H9 (cell line): ENCODE measurements around the gene WAPL. TPM values are rescaled to one million over a fixed set of nuclear protein-coding genes. Genes with fewer than 3 reads are reported as not detected.

Experiments
- DNase-seq: peaks from one replicate; pipeline ENCODE4 v3.0.0-alpha.2; 2017
- H2AFZ ChIP-seq: one replicate; pipeline ENCODE4 v1.6.1; 2013; ENCODE audit warnings: mild to moderate bottlenecking, low read length, control low read depth, moderate library complexity
- H2AK5ac ChIP-seq: 2 replicates; pipeline ENCODE4 v1.6.1; 2013; ENCODE audit warnings: low read length, control low read depth, mixed read lengths; ENCODE audit not compliant: insufficient read length
- H2BK120ac ChIP-seq: one replicate; pipeline ENCODE4 v1.6.1; 2013; ENCODE audit warnings: low read depth, mild to moderate bottlenecking, low read length, control low read depth, inconsistent platforms; ENCODE audit not compliant: poor library complexity, severe bottlenecking
- H2BK12ac ChIP-seq: 2 replicates; pipeline ENCODE4 v1.6.1; 2013; ENCODE audit warnings: low read length, control low read depth, mixed read lengths, low read depth; ENCODE audit not compliant: insufficient read length
- H2BK15ac ChIP-seq: 2 replicates; pipeline ENCODE4 v1.6.1; 2013; ENCODE audit warnings: low read depth, low read length, control low read depth
- H2BK20ac ChIP-seq: one replicate; pipeline ENCODE4 v1.6.1; 2013; ENCODE audit warnings: low read depth, mild to moderate bottlenecking, low read length, control low read depth, inconsistent platforms; ENCODE audit not compliant: poor library complexity, severe bottlenecking
- H2BK5ac ChIP-seq: 2 replicates; pipeline ENCODE4 v1.6.1; 2013; ENCODE audit warnings: low read length, control low read depth, mixed read lengths; ENCODE audit not compliant: insufficient read length
- H3K14ac ChIP-seq: 2 replicates; pipeline ENCODE4 v1.6.1; 2013; ENCODE audit warnings: low read length, control low read depth; ENCODE audit not compliant: insufficient read depth
- H3K18ac ChIP-seq: 2 replicates; pipeline ENCODE4 v1.6.1; 2013; ENCODE audit warnings: low read depth, mild to moderate bottlenecking, mixed read lengths, low read length, control low read depth; ENCODE audit not compliant: insufficient read length
- H3K23ac ChIP-seq: 2 replicates; pipeline ENCODE4 v1.6.1; 2013; ENCODE audit warnings: low read length, control low read depth, mixed read lengths, low read depth; ENCODE audit not compliant: insufficient read length
- H3K23me2 ChIP-seq: 2 replicates; pipeline ENCODE4 v1.6.1; 2013; ENCODE audit warnings: low read depth, mild to moderate bottlenecking, mixed read lengths, low read length, control low read depth; ENCODE audit not compliant: insufficient read length, poor library complexity, severe bottlenecking
- H3K27ac ChIP-seq: 2 replicates; pipeline ENCODE4 v1.5.1; 2013; ENCODE audit warnings: low read length, control low read depth, mixed read lengths, low read depth; ENCODE audit not compliant: insufficient read length
- H3K27me3 ChIP-seq: 2 replicates; pipeline ENCODE4 v1.6.1; 2013; ENCODE audit warnings: low read length, control low read depth, inconsistent platforms; ENCODE audit not compliant: insufficient read depth
- H3K4ac ChIP-seq: 2 replicates; pipeline ENCODE4 v1.6.1; 2013; ENCODE audit warnings: low read depth, mild to moderate bottlenecking, control low read depth, inconsistent platforms, low read length, moderate library complexity
- H3K4me1 ChIP-seq: 2 replicates; pipeline ENCODE4 v1.6.1; 2013; ENCODE audit warnings: low read length, control low read depth, inconsistent platforms; ENCODE audit not compliant: insufficient read depth
- H3K4me2 ChIP-seq: 2 replicates; pipeline ENCODE4 v1.6.1; 2013; ENCODE audit warnings: low read length, control low read depth, mixed read lengths; ENCODE audit not compliant: insufficient read length, insufficient read depth
- H3K56ac ChIP-seq: 2 replicates; pipeline ENCODE4 v1.6.1; 2013; ENCODE audit warnings: low read depth, mild to moderate bottlenecking, mixed read lengths, low read length, control low read depth; ENCODE audit not compliant: insufficient read length
- H3K79me1 ChIP-seq: 2 replicates; pipeline ENCODE4 v1.6.1; 2013; ENCODE audit warnings: low read depth, mild to moderate bottlenecking, moderate library complexity, low read length, control low read depth, inconsistent platforms; ENCODE audit not compliant: insufficient read depth, poor library complexity, severe bottlenecking
- H3K79me2 ChIP-seq: 2 replicates; pipeline ENCODE4 v1.6.1; 2013; ENCODE audit warnings: low read length, control low read depth, inconsistent platforms; ENCODE audit not compliant: insufficient read depth
- H3K9ac ChIP-seq: 2 replicates; pipeline ENCODE4 v1.6.1; 2013; ENCODE audit warnings: low read length, control low read depth, mixed read lengths; ENCODE audit not compliant: insufficient read length; ENCODE audit errors: extremely low read depth
- H3K9me3 ChIP-seq: one replicate; pipeline ENCODE4 v1.6.1; 2013; ENCODE audit warnings: low read depth, low read length, inconsistent platforms; ENCODE audit not compliant: control insufficient read depth
- H3T11ph ChIP-seq: one replicate; pipeline ENCODE4 v1.6.1; 2013; ENCODE audit warnings: mild to moderate bottlenecking, low read length, control low read depth, inconsistent platforms
- H4K20me1 ChIP-seq: one replicate; pipeline ENCODE4 v1.6.1; 2013; ENCODE audit not compliant: control insufficient read depth, insufficient read length, insufficient read depth
- H4K5ac ChIP-seq: 2 replicates; pipeline ENCODE4 v1.6.1; 2013; ENCODE audit warnings: low read depth, mild to moderate bottlenecking, mixed read lengths, low read length, control low read depth; ENCODE audit not compliant: insufficient read length
- H4K8ac ChIP-seq: replicated peaks from 2 replicates; pipeline ENCODE4 v1.6.1; 2013; ENCODE audit warnings: low read length, control low read depth, mixed read lengths, low read depth; ENCODE audit not compliant: insufficient read length
- H4K91ac ChIP-seq: 2 replicates; pipeline ENCODE4 v1.6.1; 2013; ENCODE audit warnings: low read depth, mild to moderate bottlenecking, moderate library complexity, mixed read lengths, low read length, control low read depth; ENCODE audit not compliant: insufficient read length
- H3K27ac Mint-ChIP-seq, 3 experiments: 2 replicates in 2 of 3; 3 replicates in 1 of 3; pipeline ENCODE4 v1.8.0; 2020 to 2021; ENCODE audit warnings: mixed read lengths in 3 of 3, mild to moderate bottlenecking in 1 of 3, moderate library complexity in 1 of 3
- H3K27me3 Mint-ChIP-seq: 2 replicates; pipeline ENCODE4 v1.8.0; 2021; ENCODE audit warnings: low read depth, mild to moderate bottlenecking, moderate library complexity, mixed read lengths
- H3K36me3 Mint-ChIP-seq, 3 experiments: 2 replicates in 2 of 3; 3 replicates in 1 of 3; pipeline ENCODE4 v1.8.0; 2020 to 2021; ENCODE audit warnings: low read depth in 3 of 3, mixed read lengths in 3 of 3; ENCODE audit not compliant: insufficient read depth in 1 of 3
- H3K4me1 Mint-ChIP-seq, 2 experiments: 2 replicates each; pipeline ENCODE4 v1.8.0; 2020; ENCODE audit warnings: mixed read lengths in 2 of 2
- H3K4me3 Mint-ChIP-seq, 2 experiments: 2 replicates in 1 of 2; 3 replicates in 1 of 2; pipeline ENCODE4 v1.8.0; 2020 to 2021; ENCODE audit warnings: mild to moderate bottlenecking in 2 of 2, mixed read lengths in 2 of 2, moderate library complexity in 1 of 2
- H3K9me3 Mint-ChIP-seq, 2 experiments: 2 replicates in 1 of 2; 3 replicates in 1 of 2; pipeline ENCODE4 v1.8.0; 2020; ENCODE audit warnings: mild to moderate bottlenecking in 2 of 2, mixed read lengths in 2 of 2, moderate library complexity in 1 of 2
- WGBS: extraction: QIAGEN DNeasy Blood & Tissue Kit; methylation state at CpG from one replicate; pipeline ENCODE4 v1.1.7; 2013; ENCODE audit warnings: missing lambda C conversion rate, low lambda C conversion rate, mixed read lengths; ENCODE audit not compliant: insufficient read length; ENCODE audit errors: extremely low coverage; 5-methylcytosine and 5-hydroxymethylcytosine counted together
- total RNA-seq: library from RNA; stranded (reverse); gene quantifications from 2 replicates; pipeline ENCODE4 v1.2.1, GENCODE V29; 2021
- TF ChIP-seq, protein P1 (sequence below): fragments of 200-600 bp; sonication (generic); conservative IDR thresholded peaks from 3 replicates; pipeline ENCODE4 v1.8.0; 2021; ENCODE audit warnings: antibody characterized with exemption, mild to moderate bottlenecking

The WAPL gene
- total RNA-seq, 1 experiment from 2014 or later, result 61.4 TPM

DNA sequence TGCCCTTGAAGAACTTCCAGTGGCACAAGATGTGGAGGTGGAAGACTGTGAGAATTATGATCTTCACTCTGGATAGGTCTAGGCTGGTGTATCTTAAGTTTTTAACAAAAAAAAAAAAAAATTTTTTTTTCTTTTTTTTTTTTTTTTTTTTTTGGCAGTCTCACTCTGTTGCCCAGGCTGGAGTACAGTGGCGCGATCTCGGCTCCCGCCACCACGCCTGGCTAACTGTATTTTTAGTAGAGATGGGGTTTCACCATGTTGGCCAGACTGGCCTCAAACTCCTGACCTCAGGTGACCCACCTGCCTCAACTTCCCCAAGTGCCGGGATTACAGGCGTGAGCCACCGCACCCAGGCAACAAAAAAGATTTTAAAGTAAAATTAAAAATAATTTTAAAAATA lies 37.9 kb downstream of the WAPL start:
- Histone ChIP-seq H3K23me2 (no peaks in the 10 kb centered on the region), H3K79me1 (no peaks in the 10 kb centered on the region), H3K27me3 (no peaks in the 10 kb centered on the region), H3K18ac (no peak overlapping the region), H2AK5ac (no peak overlapping the region), H2BK120ac (no peak overlapping the region), H3K23ac (no peak overlapping the region), H3K79me2 (peaks cover 1% of the 10 kb centered on the region), H3K9ac (no peak overlapping the region), H3K4ac (no peak overlapping the region), H4K20me1 (no peaks in the 10 kb centered on the region), H3K9me3 (no peaks in the 10 kb centered on the region), H3K27ac (no peak overlapping the region), H2BK20ac (no peak overlapping the region), H3K4me1 (no peaks in the 10 kb centered on the region; the same call in 1 of the 2 replicates), H3K4me2 (no peak overlapping the region), H3T11ph (no peak overlapping the region), H2AFZ (no peak overlapping the region), H4K5ac (no peak overlapping the region), H4K91ac (no peak overlapping the region), H3K14ac (no peak overlapping the region), H2BK12ac (no peak overlapping the region), H4K8ac (no peak overlapping the region), H2BK15ac (no peak overlapping the region), H2BK5ac (no peak overlapping the region), H3K56ac (no peak overlapping the region)
- Mint-ChIP-seq H3K27me3 (no peaks in the 10 kb centered on the region), H3K27ac (peak overlapping the region in 1 of 3 experiments; percentile 68; a peak in 1 of 7 replicates), H3K4me3 (no peak overlapping the region), H3K9me3 (no peaks in the 10 kb centered on the region), H3K36me3 (peaks cover 7 to 36% (median 19%) of the 10 kb centered on the region in 3 experiments; a peak in 6 of 7 replicates), H3K4me1 (peaks cover 8 to 14% of the 10 kb centered on the region in 2 experiments)
- no peak for DNase-seq
- WGBS, result no CpG with 5 or more reads among the region's 8 CpGs
- TF ChIP-seq, protein P1, sequence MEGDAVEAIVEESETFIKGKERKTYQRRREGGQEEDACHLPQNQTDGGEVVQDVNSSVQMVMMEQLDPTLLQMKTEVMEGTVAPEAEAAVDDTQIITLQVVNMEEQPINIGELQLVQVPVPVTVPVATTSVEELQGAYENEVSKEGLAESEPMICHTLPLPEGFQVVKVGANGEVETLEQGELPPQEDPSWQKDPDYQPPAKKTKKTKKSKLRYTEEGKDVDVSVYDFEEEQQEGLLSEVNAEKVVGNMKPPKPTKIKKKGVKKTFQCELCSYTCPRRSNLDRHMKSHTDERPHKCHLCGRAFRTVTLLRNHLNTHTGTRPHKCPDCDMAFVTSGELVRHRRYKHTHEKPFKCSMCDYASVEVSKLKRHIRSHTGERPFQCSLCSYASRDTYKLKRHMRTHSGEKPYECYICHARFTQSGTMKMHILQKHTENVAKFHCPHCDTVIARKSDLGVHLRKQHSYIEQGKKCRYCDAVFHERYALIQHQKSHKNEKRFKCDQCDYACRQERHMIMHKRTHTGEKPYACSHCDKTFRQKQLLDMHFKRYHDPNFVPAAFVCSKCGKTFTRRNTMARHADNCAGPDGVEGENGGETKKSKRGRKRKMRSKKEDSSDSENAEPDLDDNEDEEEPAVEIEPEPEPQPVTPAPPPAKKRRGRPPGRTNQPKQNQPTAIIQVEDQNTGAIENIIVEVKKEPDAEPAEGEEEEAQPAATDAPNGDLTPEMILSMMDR, result no peak
